ENCODE data around the gene CDK14. TPM values are rescaled to one million over a fixed set of nuclear protein-coding genes. Genes with fewer than 3 reads are reported as not detected.

CDK14 gene
- 14.5 and 19.2 TPM in 2 replicates for total RNA-seq (2014; rRNA removed; shearing (Covaris generic))

GRCh38 chr7:90595801-90596670, at the start of gene CDK14:
Gene CDK14, plus strand, starts transcription at chr7:90596321. Its CDS starts 307 bp downstream, at chr7:90596628.

Other genes starting within 250 kb of the CDK14 start
- 15.7 and 23.7 TPM in 2 replicates for gene GTPBP10, start 249.6 kb upstream of the CDK14 start, total RNA-seq (2014; rRNA removed; shearing (Covaris generic))
- gene CLDN12, start 192.9 kb upstream of the CDK14 start, total RNA-seq (2014; rRNA removed; shearing (Covaris generic)) = 25.1 and 25.7 TPM in 2 replicates
- gene PTTG1IP2, start 126.7 kb upstream of the CDK14 start, total RNA-seq (2014; rRNA removed; shearing (Covaris generic)) = not detected in 2 replicates

All from A375 (cell line).